SU-DHL-6 (cell line): ENCODE measurements around the gene VWA8.
"Not testable (repeated sequence)": the region's sequence is repeated elsewhere in the genome, so short reads cannot be mapped to it uniquely, and the experiment has no call there.

Experiments used
- H2AFZ ChIP-seq: fragments of 200-600 bp; sonication (generic); 2 replicates; pipeline ENCODE4 v1.6.1; 2014; ENCODE audit warnings: low read depth, mild to moderate bottlenecking, moderate library complexity, mixed read lengths, antibody characterized with exemption, low read length; ENCODE audit not compliant: severe bottlenecking
- H3F3A ChIP-seq: fragments of 200-600 bp; shearing (Covaris generic); 2 replicates; pipeline ENCODE4 v1.6.0; 2016; ENCODE audit warnings: antibody characterized with exemption, mild to moderate bottlenecking; ENCODE audit not compliant: insufficient read depth
- H3K27ac ChIP-seq: fragments of 200-600 bp; sonication (generic); 2 replicates; pipeline ENCODE4 v1.5.1; 2016; ENCODE audit warnings: low read depth, mild to moderate bottlenecking, low read length, moderate library complexity, mixed read lengths
- H3K27me3 ChIP-seq: fragments of 200-600 bp; sonication (generic), shearing (Covaris generic); 2 replicates; pipeline ENCODE4 v1.6.0; 2014; ENCODE audit warnings: mild to moderate bottlenecking, low read length
- H3K36me3 ChIP-seq: fragments of 200-600 bp; sonication (generic); 2 replicates; pipeline ENCODE4 v1.6.1; 2014; ENCODE audit warnings: mild to moderate bottlenecking, low read length, mixed read lengths
- H3K4me2 ChIP-seq: fragments of 300-600, 200-600 bp; shearing (Covaris generic), sonication (generic); 2 replicates; pipeline ENCODE4 v1.6.0; 2014; ENCODE audit warnings: low read length, low read depth, mild to moderate bottlenecking; ENCODE audit not compliant: poor library complexity, severe bottlenecking
- H3K4me3 ChIP-seq: fragments of 200-600 bp; sonication (generic); 2 replicates; pipeline ENCODE4 v1.5.1; 2014; ENCODE audit warnings: antibody characterized with exemption, low read length, mild to moderate bottlenecking, mixed read lengths; ENCODE audit not compliant: insufficient read depth, poor library complexity, severe bottlenecking
- H3K79me2 ChIP-seq: fragments of 200-600 bp; sonication (generic); 2 replicates; pipeline ENCODE4 v1.6.1; 2014; ENCODE audit warnings: mild to moderate bottlenecking, low read length, moderate library complexity; ENCODE audit not compliant: insufficient read depth
- H3K9ac ChIP-seq: fragments of 200-600 bp; sonication (generic); 2 replicates; pipeline ENCODE4 v1.7.0; 2014; ENCODE audit warnings: mild to moderate bottlenecking, low read length
- H3K9me2 ChIP-seq: fragments of 200-600 bp; sonication (generic); replicated peaks from 2 replicates; pipeline ENCODE4 v1.6.1; 2014; ENCODE audit warnings: low read length; ENCODE audit not compliant: insufficient read depth
- H3K9me3 ChIP-seq: fragments of 200-600 bp; sonication (generic); 2 replicates; pipeline ENCODE4 v1.6.1; 2014; ENCODE audit warnings: low read length, mixed read lengths; ENCODE audit not compliant: insufficient read depth
- H4K20me1 ChIP-seq: fragments of 200-600 bp; sonication (generic); 2 replicates; pipeline ENCODE4 v1.6.1; 2014; ENCODE audit warnings: low read depth, mild to moderate bottlenecking, antibody characterized with exemption, low read length, moderate library complexity, mixed read lengths
- CTCF ChIP-seq: fragments of 200-600 bp; sonication (generic); IDR thresholded peaks from one replicate; pipeline ENCODE4 v1.5.1; 2017; ENCODE audit warnings: antibody characterized with exemption, mild to moderate bottlenecking, low read length, moderate library complexity; ENCODE audit not compliant: insufficient read depth, poor library complexity, severe bottlenecking
- EZH2phosphoT487 ChIP-seq: fragments of 200-600 bp; sonication (generic), shearing (Covaris generic); conservative IDR thresholded peaks from 2 replicates; pipeline ENCODE4 v1.6.1; 2018; ENCODE audit warnings: mild to moderate bottlenecking, antibody characterized with exemption, low read length, moderate library complexity, mixed read lengths

Gene VWA8

GRCh38 chr13:41928323-41928722, 32.6 kb downstream of the VWA8 start:
- Histone ChIP-seq H3F3A (no peaks in the 10 kb centered on the region), H3K9ac (no peak overlapping the region), H3K36me3 (no peaks in the 10 kb centered on the region), H3K4me3 (no peak overlapping the region), H3K4me2 (no peak overlapping the region), H3K9me3 (no peaks in the 10 kb centered on the region), H3K79me2 (no peaks in the 10 kb centered on the region; the same call in 1 of the 2 replicates), H3K9me2 (no peaks in the 10 kb centered on the region), H4K20me1 (no peaks in the 10 kb centered on the region), H3K27ac (no peak overlapping the region), H2AFZ (no peak overlapping the region), H3K27me3 (no peaks in the 10 kb centered on the region)
- no peak for TF ChIP-seq EZH2phosphoT487
- TF ChIP-seq CTCF = no peak

GRCh38 chr13:41925014-41925413, 35.9 kb downstream of the VWA8 start:
- TF ChIP-seq EZH2phosphoT487 (no peak), CTCF (no peak)
- Histone ChIP-seq H3K9ac (no peak overlapping the region), H2AFZ (no peak overlapping the region), H3K4me2 (no peak overlapping the region), H3K79me2 (no peaks in the 10 kb centered on the region; the same call in 1 of the 2 replicates), H3K4me3 (no peak overlapping the region), H3K36me3 (no peaks in the 10 kb centered on the region), H3K27ac (no peak overlapping the region), H3K27me3 (no peaks in the 10 kb centered on the region), H3F3A (no peaks in the 10 kb centered on the region), H4K20me1 (no peaks in the 10 kb centered on the region), H3K9me3 (no peaks in the 10 kb centered on the region), H3K9me2 (no peaks in the 10 kb centered on the region)

- not testable (repeated sequence) for H3K9me2 ChIP-seq, H3K9me3 ChIP-seq, H3K27me3 ChIP-seq, H3F3A ChIP-seq, H4K20me1 ChIP-seq, H3K27ac ChIP-seq, H3K79me2 ChIP-seq, H3K36me3 ChIP-seq, H2AFZ ChIP-seq, H3K4me2 ChIP-seq, H3K9ac ChIP-seq, H3K4me3 ChIP-seq
These were observed 38.0 kb downstream of the VWA8 start for GRCh38 chr13:41922894-41923293.

GRCh38 chr13:41919741-41920487, 41.0 kb downstream of the VWA8 start:
- Histone ChIP-seq H3K9ac (no peak overlapping the region), H3K9me3 (no peaks in the 10 kb centered on the region), H3K79me2 (no peaks in the 10 kb centered on the region), H4K20me1 (peaks cover 26% of the 10 kb centered on the region), H3F3A (0 out of 2 replicates have a peak, but pooled peaks cover 3% of the 10 kb centered on the region), H3K9me2 (no peaks in the 10 kb centered on the region), H3K4me2 (no peak overlapping the region), H3K4me3 (no peak overlapping the region), H2AFZ (no peak overlapping the region), H3K36me3 (no peaks in the 10 kb centered on the region), H3K27ac (no peak overlapping the region), H3K27me3 (no peaks in the 10 kb centered on the region)
- TF ChIP-seq EZH2phosphoT487 (no peak), CTCF (no peak)
